Effector memory CD4-positive, alpha-beta T cell (primary cell): Measurements from ENCODE around the gene SNAP91.

ENCODE experiments used
- DNase-seq, 3 donors: peaks; one replicate each; pipeline ENCODE4 v3.0.0-alpha.2; 2020
- H3K27ac ChIP-seq: 2 replicates; pipeline ENCODE4 v1.7.0; 2013; ENCODE audit warnings: mild to moderate bottlenecking, low read length, moderate library complexity; ENCODE audit not compliant: insufficient read depth, poor library complexity, severe bottlenecking
- H3K27me3 ChIP-seq: replicated peaks from 2 replicates; pipeline ENCODE4 v1.7.0; 2013; ENCODE audit warnings: mild to moderate bottlenecking, low read length; ENCODE audit not compliant: insufficient read depth, control insufficient read depth, poor library complexity, severe bottlenecking
- H3K36me3 ChIP-seq: 2 replicates; pipeline ENCODE4 v1.7.0; 2013; ENCODE audit warnings: mild to moderate bottlenecking, low read length, moderate library complexity; ENCODE audit not compliant: control insufficient read depth, insufficient read depth
- H3K4me1 ChIP-seq: 2 replicates; pipeline ENCODE4 v1.7.0; 2013; ENCODE audit warnings: low read length, mild to moderate bottlenecking; ENCODE audit not compliant: control insufficient read depth, insufficient read depth, poor library complexity, severe bottlenecking
- H3K4me3 ChIP-seq: 2 replicates; pipeline ENCODE4 v1.7.0; 2013; ENCODE audit warnings: low read length, low read depth, mild to moderate bottlenecking; ENCODE audit not compliant: insufficient read depth, poor library complexity, severe bottlenecking
- H3K9me3 ChIP-seq: 2 replicates; pipeline ENCODE4 v1.7.0; 2013; ENCODE audit warnings: mild to moderate bottlenecking, low read length, moderate library complexity; ENCODE audit not compliant: control insufficient read depth

SNAP91 gene

DNA sequence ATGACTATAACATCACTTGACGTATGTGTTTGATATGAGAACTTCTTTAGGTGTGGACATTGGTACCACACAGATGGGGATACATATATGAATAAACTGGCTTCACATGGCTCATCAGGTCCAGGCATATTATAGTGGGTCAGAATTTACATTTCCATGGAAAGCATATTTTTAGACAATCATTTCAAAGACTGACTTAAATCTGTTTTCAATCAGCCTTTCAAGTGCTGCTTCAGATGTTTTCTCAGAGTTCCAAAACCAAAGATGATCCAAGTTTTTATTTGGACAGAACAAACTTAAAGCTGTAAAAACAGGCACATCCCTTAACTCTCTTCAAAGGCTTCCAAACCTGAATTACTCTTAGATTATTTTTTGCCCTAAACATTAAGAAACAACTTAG, 108.4 kb downstream of the SNAP91 start:
- H3K36me3 ChIP-seq, result no peaks in the 10 kb centered on the region
- H3K4me1 ChIP-seq, result no peaks in the 10 kb centered on the region
- DNase-seq, result no peak
- H3K27ac ChIP-seq, result no peak overlapping the region
- no peaks in the 10 kb centered on the region for H3K9me3 ChIP-seq
- no peak overlapping the region for H3K4me3 ChIP-seq
- no peaks in the 10 kb centered on the region for H3K27me3 ChIP-seq

DNA sequence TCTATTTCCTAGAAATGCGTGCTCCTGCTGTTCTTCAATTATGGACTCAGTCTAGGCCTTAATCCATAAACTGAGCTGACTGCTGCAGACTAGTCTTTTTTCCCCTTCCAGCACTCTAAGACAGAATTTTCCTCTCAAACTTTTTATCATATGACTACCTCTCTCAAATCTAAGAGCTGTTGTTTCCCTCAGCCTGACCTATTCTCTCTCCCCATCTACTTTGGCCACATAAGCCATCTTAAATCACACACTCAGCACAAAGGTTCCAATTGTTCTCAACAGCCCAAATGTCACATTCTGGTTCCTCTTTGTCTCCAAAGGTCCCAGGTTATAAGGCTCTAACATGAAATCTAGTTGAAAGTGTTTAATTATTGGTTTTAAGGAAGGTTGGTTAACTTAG, 111.4 kb downstream of the SNAP91 start:
- Histone ChIP-seq H3K9me3 (no peaks in the 10 kb centered on the region), H3K27ac (no peak overlapping the region), H3K4me3 (no peak overlapping the region), H3K4me1 (no peaks in the 10 kb centered on the region), H3K36me3 (no peaks in the 10 kb centered on the region), H3K27me3 (no peaks in the 10 kb centered on the region)
- no peak for DNase-seq

DNA sequence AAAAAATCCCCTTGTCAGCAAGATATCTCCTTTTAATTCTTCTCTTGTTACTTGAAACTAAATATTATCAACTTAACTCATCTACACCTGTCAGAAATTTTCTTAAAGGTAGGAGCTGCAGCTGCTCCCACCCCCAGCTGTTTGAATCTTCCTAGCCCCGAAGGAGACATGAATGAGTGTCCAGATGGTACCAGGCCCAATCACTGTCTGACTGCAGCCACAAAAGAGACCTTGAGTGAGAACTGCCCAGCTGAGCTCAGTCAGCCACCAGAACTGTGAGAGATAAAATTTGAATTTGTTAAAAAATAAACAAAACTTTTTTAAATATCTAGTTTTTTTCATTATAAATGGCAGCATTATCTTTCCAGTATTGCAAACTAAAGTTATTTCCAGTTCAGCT, 111.8 kb downstream of the SNAP91 start:
- Histone ChIP-seq H3K4me3 (no peak overlapping the region), H3K36me3 (no peaks in the 10 kb centered on the region), H3K27me3 (no peaks in the 10 kb centered on the region), H3K4me1 (no peaks in the 10 kb centered on the region), H3K9me3 (no peaks in the 10 kb centered on the region), H3K27ac (no peak overlapping the region)
- no peak for DNase-seq

DNA sequence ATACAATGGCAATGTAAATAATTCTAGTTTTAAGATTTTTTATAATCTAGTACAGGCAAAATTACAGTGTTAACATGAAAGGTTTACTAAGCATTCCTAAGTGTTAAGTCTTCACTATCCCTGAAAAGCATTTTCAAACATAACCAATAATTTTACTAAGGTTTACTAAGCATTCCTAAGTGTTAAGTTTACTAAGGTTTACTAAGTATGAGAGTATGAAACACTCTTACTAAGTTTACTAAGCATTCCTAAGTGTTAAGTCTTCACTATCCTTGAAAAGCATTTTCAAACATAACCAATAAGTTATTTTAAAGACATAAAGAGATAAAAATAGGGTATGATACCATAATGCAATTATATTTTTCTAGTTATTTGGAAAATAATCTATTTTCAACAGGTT, 114.0 kb downstream of the SNAP91 start:
- DNase-seq, result no peak
- H3K4me3 ChIP-seq, result no peak overlapping the region
- H3K27me3 ChIP-seq, result no peaks in the 10 kb centered on the region
- no peak overlapping the region for H3K27ac ChIP-seq
- H3K36me3 ChIP-seq, result no peaks in the 10 kb centered on the region
- H3K9me3 ChIP-seq, result no peaks in the 10 kb centered on the region
- no peaks in the 10 kb centered on the region for H3K4me1 ChIP-seq

DNA sequence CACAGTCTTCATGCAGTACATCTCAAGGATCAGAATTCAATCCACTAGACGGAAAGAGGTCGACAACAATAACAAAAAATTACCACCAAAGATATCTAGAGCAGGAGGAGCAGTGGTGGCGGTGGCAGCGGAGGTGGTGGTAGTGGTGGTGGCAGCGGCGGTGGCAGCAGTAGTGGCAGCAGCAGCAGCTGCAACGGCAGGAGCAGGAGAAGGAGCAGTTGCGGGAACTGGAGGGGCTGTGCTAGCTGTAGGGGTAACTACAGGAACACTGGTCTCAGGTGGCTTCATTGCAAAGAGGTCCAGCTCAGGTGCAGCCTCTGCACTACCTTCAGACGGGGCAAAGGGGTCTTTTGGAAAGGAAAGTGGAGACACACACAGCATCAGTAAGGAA, 115.5 kb downstream of the SNAP91 start:
- no peak for DNase-seq
- Histone ChIP-seq H3K4me3 (no peak overlapping the region), H3K4me1 (no peaks in the 10 kb centered on the region), H3K9me3 (no peaks in the 10 kb centered on the region), H3K36me3 (no peaks in the 10 kb centered on the region), H3K27me3 (no peaks in the 10 kb centered on the region), H3K27ac (no peak overlapping the region)

DNA sequence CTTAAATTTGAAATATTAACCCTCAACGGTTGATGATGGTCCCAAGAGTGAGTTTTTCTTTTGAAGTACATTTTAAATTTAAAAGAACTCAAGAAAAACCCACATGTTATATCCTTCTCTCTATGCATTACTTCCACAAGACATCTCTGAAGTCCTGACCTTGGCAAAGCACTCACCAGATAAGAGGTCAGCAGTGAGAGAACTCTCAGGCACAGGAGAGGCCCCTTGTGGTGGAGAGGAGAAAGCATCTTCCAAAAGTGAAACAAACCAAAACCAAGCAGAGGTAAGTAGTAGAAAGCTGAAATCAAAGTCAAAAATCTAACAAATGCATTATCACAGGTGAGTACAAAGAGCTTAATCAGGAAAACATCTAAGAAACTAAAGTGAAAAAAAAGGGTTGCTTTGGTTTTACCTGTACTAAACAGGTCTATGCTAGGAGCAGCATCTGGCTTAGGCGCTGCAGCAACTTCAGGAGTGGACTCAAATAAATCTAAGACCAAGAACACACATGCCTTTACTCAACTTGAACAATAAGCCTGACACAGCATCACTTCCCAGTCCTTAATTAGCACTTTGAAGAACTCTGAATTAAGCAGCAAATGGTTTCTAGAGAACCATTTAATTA, 116.0 kb downstream of the SNAP91 start:
- DNase-seq, result no peak
- Histone ChIP-seq H3K4me1 (no peaks in the 10 kb centered on the region), H3K36me3 (no peaks in the 10 kb centered on the region)

DNA sequence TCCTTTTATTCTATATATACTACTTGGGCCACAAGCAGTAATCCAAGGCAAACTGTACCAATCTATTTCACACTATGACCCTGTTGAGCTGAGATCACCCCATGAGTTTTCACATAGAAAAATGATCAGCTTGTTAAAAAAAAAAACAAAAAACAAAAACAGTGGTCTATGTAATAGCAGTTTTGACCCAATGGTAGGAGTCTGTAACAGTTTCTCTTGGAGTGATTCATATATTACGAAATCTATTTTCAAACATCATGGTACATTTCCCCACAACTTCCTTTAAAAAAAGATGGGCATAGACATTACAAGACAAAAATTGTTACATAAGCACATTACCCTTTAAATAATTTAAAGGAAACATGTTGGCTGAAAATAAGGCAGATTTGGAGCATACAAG, 118.5 kb downstream of the SNAP91 start:
- H3K36me3 ChIP-seq, result no peaks in the 10 kb centered on the region
- no peak overlapping the region for H3K4me3 ChIP-seq
- no peaks in the 10 kb centered on the region for H3K27me3 ChIP-seq
- DNase-seq, result no peak
- no peak overlapping the region for H3K27ac ChIP-seq
- H3K4me1 ChIP-seq, result no peaks in the 10 kb centered on the region
- H3K9me3 ChIP-seq, result no peaks in the 10 kb centered on the region

More for the DNA sequence above, 116.0 kb downstream of the SNAP91 start:
- H3K27me3 ChIP-seq, result no peaks in the 10 kb centered on the region
- H3K9me3 ChIP-seq, result no peaks in the 10 kb centered on the region
- no peak overlapping the region for H3K4me3 ChIP-seq
- H3K27ac ChIP-seq, result no peak overlapping the region

DNA sequence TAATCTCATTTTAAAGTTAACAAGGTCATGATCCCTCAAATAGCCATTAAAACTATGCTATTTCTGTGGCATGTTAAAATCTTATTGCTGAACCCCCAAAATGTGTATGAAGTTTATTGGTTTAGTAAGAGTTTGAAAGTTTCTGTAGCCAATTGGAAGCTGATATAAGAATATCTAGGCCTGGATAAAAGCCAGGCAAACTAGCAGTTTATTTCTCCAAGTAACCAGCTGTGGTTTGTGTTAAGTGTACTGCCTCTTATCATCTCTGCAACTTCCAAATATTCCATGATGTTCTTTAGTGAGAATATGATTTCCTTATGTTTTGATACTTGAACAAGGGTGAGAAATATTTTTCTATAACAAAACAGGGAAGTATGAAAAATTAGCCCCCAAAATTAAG, 119.8 kb downstream of the SNAP91 start:
- Histone ChIP-seq H3K9me3 (no peaks in the 10 kb centered on the region), H3K27me3 (no peaks in the 10 kb centered on the region), H3K4me1 (no peaks in the 10 kb centered on the region), H3K4me3 (no peak overlapping the region), H3K27ac (no peak overlapping the region), H3K36me3 (no peaks in the 10 kb centered on the region)
- DNase-seq, result no peak

DNA sequence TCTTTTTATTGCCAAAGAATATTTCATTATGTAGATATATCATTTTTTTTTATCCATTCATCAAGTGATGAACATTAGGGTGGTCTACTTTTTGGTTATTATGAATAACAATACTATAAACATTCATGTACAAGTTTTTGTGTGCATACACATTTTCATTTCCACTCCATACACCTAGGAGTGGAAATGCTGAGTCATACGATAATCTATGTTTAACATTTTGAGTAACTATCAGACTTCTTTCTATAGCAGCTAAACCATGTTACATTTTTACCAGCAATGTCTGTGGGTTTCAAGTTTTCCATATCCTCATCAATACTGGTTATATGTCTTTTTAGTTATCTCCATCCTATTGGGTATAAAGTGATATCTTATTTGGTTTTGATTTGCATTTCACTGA, 130.8 kb downstream of the SNAP91 start:
- H3K9me3 ChIP-seq, result no peaks in the 10 kb centered on the region
- H3K27ac ChIP-seq, result no peak overlapping the region
- H3K4me3 ChIP-seq, result no peak overlapping the region
- no peaks in the 10 kb centered on the region for H3K36me3 ChIP-seq
- H3K27me3 ChIP-seq, result no peaks in the 10 kb centered on the region
- no peak for DNase-seq
- H3K4me1 ChIP-seq, result no peaks in the 10 kb centered on the region

DNA sequence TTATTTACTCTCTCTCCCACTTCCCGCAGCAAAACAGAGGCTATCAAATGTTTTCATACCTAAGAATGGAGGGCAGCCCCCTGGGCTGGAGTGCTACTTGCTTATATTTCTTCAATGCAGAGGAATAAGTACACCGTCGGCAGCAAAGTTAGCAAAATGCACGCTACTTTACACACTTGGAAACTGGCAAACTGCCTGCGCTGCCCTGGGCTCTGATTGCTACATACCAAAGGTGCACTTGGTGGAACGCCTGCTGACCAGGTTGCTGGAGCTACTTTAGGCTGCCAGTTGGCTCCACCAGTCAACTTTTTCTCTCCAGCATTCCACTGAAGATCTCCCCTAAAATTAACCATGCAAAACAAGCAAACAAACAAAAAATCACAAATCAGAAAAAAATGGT, 134.1 kb downstream of the SNAP91 start:
- Histone ChIP-seq H3K27ac (no peak overlapping the region), H3K9me3 (no peaks in the 10 kb centered on the region), H3K27me3 (no peaks in the 10 kb centered on the region), H3K36me3 (no peaks in the 10 kb centered on the region), H3K4me1 (no peaks in the 10 kb centered on the region), H3K4me3 (no peak overlapping the region)
- no peak for DNase-seq
